H1 (cell line): ENCODE results near the gene LRRTM4. TPM values are rescaled to one million over a fixed set of nuclear protein-coding genes. Genes with fewer than 3 reads are reported as not detected.

ENCODE experiments used
- CBX8 ChIP-seq: fragments of 300-800, 300-1000 bp; sonication (generic); IDR thresholded peaks from 2 replicates; pipeline ENCODE4 v1.7.1; 2016; ENCODE audit warnings: low read depth, low read length, borderline replicate concordance
- GABPA ChIP-seq: IDR thresholded peaks from 2 replicates; pipeline ENCODE4 v1.6.1; 2011; ENCODE audit warnings: mild to moderate bottlenecking, low read length, moderate library complexity, borderline replicate concordance; ENCODE audit not compliant: insufficient read depth
- HDAC2 ChIP-seq, 2 experiments: fragments of 300-600 bp in 1 of 2; sonication (generic) in 1 of 2; IDR thresholded peaks; 2 replicates each; pipeline ENCODE4 v1.6.1; 2011 to 2012; ENCODE audit warnings: low read depth in 2 of 2, low read length in 2 of 2, mild to moderate bottlenecking in 2 of 2, moderate library complexity in 2 of 2, borderline replicate concordance in 1 of 2, inconsistent platforms in 1 of 2
- TBP ChIP-seq: IDR thresholded peaks from 2 replicates; pipeline ENCODE4 v1.6.1; 2011; ENCODE audit warnings: low read depth, low read length, improper control_type of control experiment
- polyA plus RNA-seq, 7 experiments: library from polyadenylated mRNA; depleted of rRNA in 3 of 7; stranded (reverse) in 5 of 7; unstranded in 2 of 7; fragments of >200 nt in 5 of 7; fragments of 200-250 nt in 2 of 7; gene quantifications; 1 replicate in 5 of 7; 2 replicates in 1 of 7; 4 replicates in 1 of 7; pipeline versions ENCODE4 v1.2.1 to v1.2.3, GENCODE V29; 2011 to 2013; ENCODE audit warnings: missing spikeins in 2 of 7, mixed read lengths in 2 of 7
- total RNA-seq: library from RNA; stranded (reverse); fragmentation: NEBNext Ultra II Directional; extraction: Animal tissue kit (Norgen Biotek cat#: 25700); gene quantifications from 2 replicates; pipeline ENCODE4 v1.2.1, GENCODE V29; 2021
- TF ChIP-seq, protein P1 (sequence below): fragments of 300-600 bp; sonication (generic); IDR thresholded peaks from 2 replicates; pipeline ENCODE4 v1.7.1; 2012; ENCODE audit warnings: low read length, moderate library complexity, mild to moderate bottlenecking, inconsistent platforms; ENCODE audit not compliant: insufficient replicate concordance

The LRRTM4 gene
- total and polyA plus RNA-seq, 2 of the 8 experiments (the other 6 are each of a cell fraction or from before 2014, with no cell fraction given), result 3.6 to 9.5 TPM

- TF ChIP-seq, protein P1, sequence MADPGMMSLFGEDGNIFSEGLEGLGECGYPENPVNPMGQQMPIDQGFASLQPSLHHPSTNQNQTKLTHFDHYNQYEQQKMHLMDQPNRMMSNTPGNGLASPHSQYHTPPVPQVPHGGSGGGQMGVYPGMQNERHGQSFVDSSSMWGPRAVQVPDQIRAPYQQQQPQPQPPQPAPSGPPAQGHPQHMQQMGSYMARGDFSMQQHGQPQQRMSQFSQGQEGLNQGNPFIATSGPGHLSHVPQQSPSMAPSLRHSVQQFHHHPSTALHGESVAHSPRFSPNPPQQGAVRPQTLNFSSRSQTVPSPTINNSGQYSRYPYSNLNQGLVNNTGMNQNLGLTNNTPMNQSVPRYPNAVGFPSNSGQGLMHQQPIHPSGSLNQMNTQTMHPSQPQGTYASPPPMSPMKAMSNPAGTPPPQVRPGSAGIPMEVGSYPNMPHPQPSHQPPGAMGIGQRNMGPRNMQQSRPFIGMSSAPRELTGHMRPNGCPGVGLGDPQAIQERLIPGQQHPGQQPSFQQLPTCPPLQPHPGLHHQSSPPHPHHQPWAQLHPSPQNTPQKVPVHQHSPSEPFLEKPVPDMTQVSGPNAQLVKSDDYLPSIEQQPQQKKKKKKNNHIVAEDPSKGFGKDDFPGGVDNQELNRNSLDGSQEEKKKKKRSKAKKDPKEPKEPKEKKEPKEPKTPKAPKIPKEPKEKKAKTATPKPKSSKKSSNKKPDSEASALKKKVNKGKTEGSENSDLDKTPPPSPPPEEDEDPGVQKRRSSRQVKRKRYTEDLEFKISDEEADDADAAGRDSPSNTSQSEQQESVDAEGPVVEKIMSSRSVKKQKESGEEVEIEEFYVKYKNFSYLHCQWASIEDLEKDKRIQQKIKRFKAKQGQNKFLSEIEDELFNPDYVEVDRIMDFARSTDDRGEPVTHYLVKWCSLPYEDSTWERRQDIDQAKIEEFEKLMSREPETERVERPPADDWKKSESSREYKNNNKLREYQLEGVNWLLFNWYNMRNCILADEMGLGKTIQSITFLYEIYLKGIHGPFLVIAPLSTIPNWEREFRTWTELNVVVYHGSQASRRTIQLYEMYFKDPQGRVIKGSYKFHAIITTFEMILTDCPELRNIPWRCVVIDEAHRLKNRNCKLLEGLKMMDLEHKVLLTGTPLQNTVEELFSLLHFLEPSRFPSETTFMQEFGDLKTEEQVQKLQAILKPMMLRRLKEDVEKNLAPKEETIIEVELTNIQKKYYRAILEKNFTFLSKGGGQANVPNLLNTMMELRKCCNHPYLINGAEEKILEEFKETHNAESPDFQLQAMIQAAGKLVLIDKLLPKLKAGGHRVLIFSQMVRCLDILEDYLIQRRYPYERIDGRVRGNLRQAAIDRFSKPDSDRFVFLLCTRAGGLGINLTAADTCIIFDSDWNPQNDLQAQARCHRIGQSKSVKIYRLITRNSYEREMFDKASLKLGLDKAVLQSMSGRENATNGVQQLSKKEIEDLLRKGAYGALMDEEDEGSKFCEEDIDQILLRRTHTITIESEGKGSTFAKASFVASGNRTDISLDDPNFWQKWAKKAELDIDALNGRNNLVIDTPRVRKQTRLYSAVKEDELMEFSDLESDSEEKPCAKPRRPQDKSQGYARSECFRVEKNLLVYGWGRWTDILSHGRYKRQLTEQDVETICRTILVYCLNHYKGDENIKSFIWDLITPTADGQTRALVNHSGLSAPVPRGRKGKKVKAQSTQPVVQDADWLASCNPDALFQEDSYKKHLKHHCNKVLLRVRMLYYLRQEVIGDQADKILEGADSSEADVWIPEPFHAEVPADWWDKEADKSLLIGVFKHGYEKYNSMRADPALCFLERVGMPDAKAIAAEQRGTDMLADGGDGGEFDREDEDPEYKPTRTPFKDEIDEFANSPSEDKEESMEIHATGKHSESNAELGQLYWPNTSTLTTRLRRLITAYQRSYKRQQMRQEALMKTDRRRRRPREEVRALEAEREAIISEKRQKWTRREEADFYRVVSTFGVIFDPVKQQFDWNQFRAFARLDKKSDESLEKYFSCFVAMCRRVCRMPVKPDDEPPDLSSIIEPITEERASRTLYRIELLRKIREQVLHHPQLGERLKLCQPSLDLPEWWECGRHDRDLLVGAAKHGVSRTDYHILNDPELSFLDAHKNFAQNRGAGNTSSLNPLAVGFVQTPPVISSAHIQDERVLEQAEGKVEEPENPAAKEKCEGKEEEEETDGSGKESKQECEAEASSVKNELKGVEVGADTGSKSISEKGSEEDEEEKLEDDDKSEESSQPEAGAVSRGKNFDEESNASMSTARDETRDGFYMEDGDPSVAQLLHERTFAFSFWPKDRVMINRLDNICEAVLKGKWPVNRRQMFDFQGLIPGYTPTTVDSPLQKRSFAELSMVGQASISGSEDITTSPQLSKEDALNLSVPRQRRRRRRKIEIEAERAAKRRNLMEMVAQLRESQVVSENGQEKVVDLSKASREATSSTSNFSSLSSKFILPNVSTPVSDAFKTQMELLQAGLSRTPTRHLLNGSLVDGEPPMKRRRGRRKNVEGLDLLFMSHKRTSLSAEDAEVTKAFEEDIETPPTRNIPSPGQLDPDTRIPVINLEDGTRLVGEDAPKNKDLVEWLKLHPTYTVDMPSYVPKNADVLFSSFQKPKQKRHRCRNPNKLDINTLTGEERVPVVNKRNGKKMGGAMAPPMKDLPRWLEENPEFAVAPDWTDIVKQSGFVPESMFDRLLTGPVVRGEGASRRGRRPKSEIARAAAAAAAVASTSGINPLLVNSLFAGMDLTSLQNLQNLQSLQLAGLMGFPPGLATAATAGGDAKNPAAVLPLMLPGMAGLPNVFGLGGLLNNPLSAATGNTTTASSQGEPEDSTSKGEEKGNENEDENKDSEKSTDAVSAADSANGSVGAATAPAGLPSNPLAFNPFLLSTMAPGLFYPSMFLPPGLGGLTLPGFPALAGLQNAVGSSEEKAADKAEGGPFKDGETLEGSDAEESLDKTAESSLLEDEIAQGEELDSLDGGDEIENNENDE, result no peak
- no peak for TF ChIP-seq GABPA
- TF ChIP-seq HDAC2 (IDR thresholded peaks at IDR 0.05; ENCODE audit: borderline replicate concordance in 1 of 2, low read depth in 2 of 2, low read length in 2 of 2), result no peak
- no peak for TF ChIP-seq TBP
- TF ChIP-seq CBX8, result no peak
These were observed 9.0 kb downstream of the LRRTM4 start (continued) for GRCh38 chr2:77513191-77513590.
